HepG2 (cell line): Measurements from ENCODE around the gene SLC25A19. TPM values are rescaled to one million over a fixed set of nuclear protein-coding genes. Genes with fewer than 3 reads are reported as not detected.

Source experiments
- ARNTL ChIP-seq: sonication (generic); formaldehyde crosslinking; IDR thresholded peaks from 2 replicates; pipeline ENCODE4 v1.4.0; 2020; ENCODE audit warnings: mild to moderate bottlenecking, missing genetic modification reagents
- ATF1 ChIP-seq: IDR thresholded peaks from 2 replicates; pipeline ENCODE4 v1.6.1; 2016; ENCODE audit warnings: mild to moderate bottlenecking, control low read depth
- CBX2 ChIP-seq, 2 experiments: fragments of 200-600 bp in 1 of 2; sonication (generic); formaldehyde crosslinking in 1 of 2; IDR thresholded peaks; 2 replicates each; pipeline versions ENCODE4 v1.7.0 to v1.8.1; 2018 to 2022; ENCODE audit warnings: low read depth in 2 of 2, low read length in 1 of 2, mild to moderate bottlenecking in 1 of 2, missing genetic modification reagents in 1 of 2
- CENPX ChIP-seq: sonication (generic); formaldehyde crosslinking; IDR thresholded peaks from 2 replicates; pipeline ENCODE4 v1.9.0; 2021; ENCODE audit warnings: mild to moderate bottlenecking, missing genetic modification reagents, moderate library complexity
- DPF2 ChIP-seq: sonication (generic); formaldehyde crosslinking; IDR thresholded peaks from 2 replicates; pipeline ENCODE4 v1.4.0; 2020; ENCODE audit warnings: mild to moderate bottlenecking, low read depth, missing genetic modification reagents, borderline replicate concordance
- ELK4 ChIP-seq: sonication (generic); formaldehyde crosslinking; IDR thresholded peaks from 2 replicates; pipeline ENCODE4 v1.9.0; 2021; ENCODE audit warnings: missing genetic modification reagents, borderline replicate concordance
- GATAD1 ChIP-seq: IDR thresholded peaks from 2 replicates; pipeline ENCODE4 v1.6.1; 2016; ENCODE audit warnings: missing genetic modification reagents, missing compliant biosample characterization
- JUND ChIP-seq: sonication (generic); formaldehyde crosslinking; IDR thresholded peaks from 2 replicates; pipeline ENCODE4 v1.8.0; 2022; ENCODE audit warnings: mild to moderate bottlenecking, missing genetic modification reagents
- PAX8 ChIP-seq: sonication (generic); formaldehyde crosslinking; IDR thresholded peaks from 2 replicates; pipeline ENCODE4 v1.8.0; 2022; ENCODE audit warnings: mild to moderate bottlenecking, missing genetic modification reagents, borderline replicate concordance
- PBX2 ChIP-seq: IDR thresholded peaks from 2 replicates; pipeline ENCODE4 v1.6.1; 2016; ENCODE audit warnings: control low read depth
- PHF20 ChIP-seq: sonication (generic); formaldehyde crosslinking; IDR thresholded peaks from 2 replicates; pipeline ENCODE4 v1.5.0; 2020; ENCODE audit warnings: mild to moderate bottlenecking, missing genetic modification reagents
- SALL1 ChIP-seq: sonication (generic); formaldehyde crosslinking; IDR thresholded peaks from 2 replicates; pipeline ENCODE4 v1.8.0; 2022; ENCODE audit warnings: mild to moderate bottlenecking, missing genetic modification reagents
- SMYD3 ChIP-seq: sonication (generic); formaldehyde crosslinking; IDR thresholded peaks from 2 replicates; pipeline ENCODE4 v1.8.1; 2023; ENCODE audit warnings: mild to moderate bottlenecking, missing genetic modification reagents
- ZBTB21 ChIP-seq: sonication (generic); formaldehyde crosslinking; IDR thresholded peaks from 2 replicates; pipeline ENCODE4 v1.4.0; 2020; ENCODE audit warnings: missing genetic modification reagents
- ZBTB7B ChIP-seq: sonication (generic); formaldehyde crosslinking; IDR thresholded peaks from 2 replicates; pipeline ENCODE4 v1.4.0; 2020; ENCODE audit warnings: missing genetic modification reagents
- ZFP41 ChIP-seq: sonication (generic); formaldehyde crosslinking; IDR thresholded peaks from 2 replicates; pipeline ENCODE4 v1.4.0; 2020; ENCODE audit warnings: mild to moderate bottlenecking, missing genetic modification reagents, borderline replicate concordance
- ZFY ChIP-seq: sonication (generic); formaldehyde crosslinking; IDR thresholded peaks from 2 replicates; pipeline ENCODE4 v1.4.0; 2020; ENCODE audit warnings: missing genetic modification reagents
- ZNF143 ChIP-seq: sonication (generic); formaldehyde crosslinking; IDR thresholded peaks from 2 replicates; pipeline ENCODE4 v1.4.0; 2020; ENCODE audit warnings: missing genetic modification reagents
- ZNF20 ChIP-seq: sonication (generic); formaldehyde crosslinking; IDR thresholded peaks from 2 replicates; pipeline ENCODE4 v1.4.0; 2020; ENCODE audit warnings: mild to moderate bottlenecking, moderate library complexity, missing genetic modification reagents
- ZNF235 ChIP-seq: sonication (generic); formaldehyde crosslinking; IDR thresholded peaks from 2 replicates; pipeline ENCODE4 v1.8.1; 2023; ENCODE audit warnings: mild to moderate bottlenecking, missing genetic modification reagents, borderline replicate concordance
- ZNF281 ChIP-seq: sonication (generic); formaldehyde crosslinking; IDR thresholded peaks from 2 replicates; pipeline ENCODE4 v1.4.0; 2020; ENCODE audit warnings: missing genetic modification reagents, borderline replicate concordance
- ZNF296 ChIP-seq: sonication (generic); formaldehyde crosslinking; conservative IDR thresholded peaks from 2 replicates; pipeline ENCODE4 v1.5.0; 2020; ENCODE audit warnings: mild to moderate bottlenecking, missing genetic modification reagents
- ZNF317 ChIP-seq: sonication (generic); formaldehyde crosslinking; IDR thresholded peaks from 2 replicates; pipeline ENCODE4 v1.5.0; 2020; ENCODE audit warnings: mild to moderate bottlenecking, missing genetic modification reagents
- ZNF431 ChIP-seq: sonication (generic); formaldehyde crosslinking; IDR thresholded peaks from 2 replicates; pipeline ENCODE4 v1.9.0; 2022; ENCODE audit warnings: missing genetic modification reagents, low read depth, mild to moderate bottlenecking, borderline replicate concordance
- ZNF878 ChIP-seq: sonication (generic); formaldehyde crosslinking; IDR thresholded peaks from 2 replicates; pipeline ENCODE4 v1.8.1; 2023; ENCODE audit warnings: mild to moderate bottlenecking, missing genetic modification reagents, moderate library complexity
- polyA plus RNA-seq, 8 experiments: library from polyadenylated mRNA; depleted of rRNA in 3 of 8; stranded (reverse) in 7 of 8; unstranded in 1 of 8; fragments of >200 nt; fragmentation: Illumina TruSeq in 4 of 8; extraction: Trizol in 4 of 8; gene quantifications; 2 replicates each; pipeline versions ENCODE4 v1.2.1 to v1.2.3, GENCODE V29; 2011 to 2016; ENCODE audit warnings: low read depth in 4 of 8, missing spikeins in 1 of 8, mixed read lengths in 1 of 8; ENCODE audit not compliant: insufficient read depth in 1 of 8
- total RNA-seq, 5 experiments: library from RNA; depleted of rRNA; stranded (reverse); fragments of >200 nt; fragmentation: Illumina TruSeq; extraction: Trizol; gene quantifications; 2 replicates each; pipeline ENCODE4 v1.2.3, GENCODE V29; 2016; ENCODE audit warnings: low read depth in 1 of 5

The SLC25A19 gene
- total and polyA plus RNA-seq, 2 of the 13 experiments (the other 11 are each of a cell fraction or from before 2014, with no cell fraction given), result 24.4 to 41.4 TPM

- TF ChIP-seq ZNF235 (0 out of 2 replicates have a peak, but pooled peaks have one; percentile 72), ZNF296 (CRISPR knock-in tag) (no peak), GATAD1 (CRISPR knock-in tag) (peak; percentile 70; the same call in 1 of the 2 replicates), PHF20 (peak; percentile 48; the same call in 1 of the 2 replicates), JUND (CRISPR knock-in tag) (no peak), ZFP41 (no peak), ARNTL (CRISPR knock-in tag) (peak; percentile 84), ELK4 (CRISPR knock-in tag) (no peak), ZBTB7B (CRISPR knock-in tag) (peak; percentile 92; the same call in 1 of the 2 replicates), SALL1 (CRISPR knock-in tag) (peak; percentile 86), ZNF431 (CRISPR knock-in tag) (no peak; the same call in 1 of the 2 replicates), ZFY (CRISPR knock-in tag) (peak; percentile 92), ATF1 (CRISPR knock-in tag) (no peak), ZBTB21 (CRISPR knock-in tag) (peak; percentile 45; the same call in 1 of the 2 replicates), CENPX (CRISPR knock-in tag) (no peak), PAX8 (CRISPR knock-in tag) (no peak), ZNF281 (CRISPR knock-in tag) (peak; percentile 79), ZNF878 (0 out of 2 replicates have a peak, but pooled peaks have one; percentile 38), CBX2 (IDR thresholded peaks at IDR 0.05; ENCODE audit: low read depth, low read length) (no peak), CBX2 (CRISPR knock-in tag; IDR thresholded peaks at IDR 0.05; ENCODE audit: low read depth) (peak; percentile 88; the same call in 1 of the 2 replicates), ZNF20 (CRISPR knock-in tag) (no peak), ZNF143 (CRISPR knock-in tag) (no peak; the same call in 1 of the 2 replicates), DPF2 (CRISPR knock-in tag) (peak; percentile 91; the same call in 1 of the 2 replicates), ZNF317 (CRISPR knock-in tag) (peak; percentile 60), SMYD3 (peak; percentile 76; the same call in 1 of the 2 replicates), PBX2 (CRISPR knock-in tag) (no peak)
Measured at GRCh38 chr17:75308732-75309629, 19.7 kb upstream of the SLC25A19 start (continued).
